C4-2B (cell line): ENCODE data around the gene ATG10.

Experiments
- ZFX ChIP-seq: fragments of 450-650 bp; IDR thresholded peaks from 2 replicates; pipeline ENCODE4 v1.6.1; 2017
- TF ChIP-seq, protein P1 (sequence below): fragments of 450-650 bp; conservative IDR thresholded peaks from 2 replicates; pipeline ENCODE4 v1.5.1; 2017; ENCODE audit warnings: mild to moderate bottlenecking

DNA sequence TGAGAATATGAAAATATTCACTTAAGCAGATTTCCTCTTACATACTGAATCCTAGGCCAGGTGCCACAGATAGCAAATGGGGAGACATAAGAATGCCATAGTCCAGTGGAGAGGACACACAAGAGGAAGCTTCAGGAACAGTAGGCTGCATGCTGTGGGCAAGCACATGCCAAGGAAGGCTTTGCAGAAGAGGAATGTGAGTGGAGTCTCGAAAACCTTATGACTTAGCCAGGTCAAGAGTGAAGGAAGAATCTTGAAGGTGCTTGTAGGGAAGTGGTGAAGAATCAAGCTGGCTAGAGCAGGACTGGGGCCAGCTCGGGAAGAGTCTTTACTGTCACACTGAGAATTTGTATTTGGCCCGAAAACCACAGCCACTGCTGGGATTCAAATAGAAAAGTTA, 285.9 kb downstream of the ATG10 start:
- TF ChIP-seq, protein P1, sequence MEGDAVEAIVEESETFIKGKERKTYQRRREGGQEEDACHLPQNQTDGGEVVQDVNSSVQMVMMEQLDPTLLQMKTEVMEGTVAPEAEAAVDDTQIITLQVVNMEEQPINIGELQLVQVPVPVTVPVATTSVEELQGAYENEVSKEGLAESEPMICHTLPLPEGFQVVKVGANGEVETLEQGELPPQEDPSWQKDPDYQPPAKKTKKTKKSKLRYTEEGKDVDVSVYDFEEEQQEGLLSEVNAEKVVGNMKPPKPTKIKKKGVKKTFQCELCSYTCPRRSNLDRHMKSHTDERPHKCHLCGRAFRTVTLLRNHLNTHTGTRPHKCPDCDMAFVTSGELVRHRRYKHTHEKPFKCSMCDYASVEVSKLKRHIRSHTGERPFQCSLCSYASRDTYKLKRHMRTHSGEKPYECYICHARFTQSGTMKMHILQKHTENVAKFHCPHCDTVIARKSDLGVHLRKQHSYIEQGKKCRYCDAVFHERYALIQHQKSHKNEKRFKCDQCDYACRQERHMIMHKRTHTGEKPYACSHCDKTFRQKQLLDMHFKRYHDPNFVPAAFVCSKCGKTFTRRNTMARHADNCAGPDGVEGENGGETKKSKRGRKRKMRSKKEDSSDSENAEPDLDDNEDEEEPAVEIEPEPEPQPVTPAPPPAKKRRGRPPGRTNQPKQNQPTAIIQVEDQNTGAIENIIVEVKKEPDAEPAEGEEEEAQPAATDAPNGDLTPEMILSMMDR, result no peak
- TF ChIP-seq ZFX, result no peak
